GM12873 (cell line): ENCODE measurements around the gene ZRANB3.

ENCODE experiments used
- TF ChIP-seq, protein P1 (sequence below): IDR thresholded peaks from 2 replicates; pipeline ENCODE4 v1.5.1; 2012; ENCODE audit warnings: low read depth, mild to moderate bottlenecking, moderate library complexity, low read length, control low read depth; ENCODE audit not compliant: insufficient read depth; ENCODE audit errors: missing control alignments

Gene ZRANB3

DNA sequence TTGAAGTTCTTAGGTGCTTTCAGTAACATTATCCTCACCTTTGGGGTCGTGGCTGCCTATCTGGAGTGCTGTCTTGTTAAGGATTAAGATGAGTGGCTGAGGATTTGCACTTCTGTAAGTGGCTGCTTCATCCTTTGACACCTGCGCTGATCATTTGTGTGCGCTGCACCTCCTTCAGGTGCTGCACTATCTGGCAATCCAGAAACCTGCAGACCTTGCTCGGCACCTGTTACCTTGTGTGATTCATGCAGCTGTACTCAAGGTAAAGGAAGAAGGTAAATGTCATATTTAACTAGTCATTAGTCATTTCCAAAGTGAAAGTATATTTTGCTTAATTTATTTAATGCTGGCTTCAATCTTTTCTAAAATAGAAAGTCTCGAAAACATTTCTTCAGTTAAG is 368.6 kb downstream of the ZRANB3 start:
- TF ChIP-seq, protein P1, sequence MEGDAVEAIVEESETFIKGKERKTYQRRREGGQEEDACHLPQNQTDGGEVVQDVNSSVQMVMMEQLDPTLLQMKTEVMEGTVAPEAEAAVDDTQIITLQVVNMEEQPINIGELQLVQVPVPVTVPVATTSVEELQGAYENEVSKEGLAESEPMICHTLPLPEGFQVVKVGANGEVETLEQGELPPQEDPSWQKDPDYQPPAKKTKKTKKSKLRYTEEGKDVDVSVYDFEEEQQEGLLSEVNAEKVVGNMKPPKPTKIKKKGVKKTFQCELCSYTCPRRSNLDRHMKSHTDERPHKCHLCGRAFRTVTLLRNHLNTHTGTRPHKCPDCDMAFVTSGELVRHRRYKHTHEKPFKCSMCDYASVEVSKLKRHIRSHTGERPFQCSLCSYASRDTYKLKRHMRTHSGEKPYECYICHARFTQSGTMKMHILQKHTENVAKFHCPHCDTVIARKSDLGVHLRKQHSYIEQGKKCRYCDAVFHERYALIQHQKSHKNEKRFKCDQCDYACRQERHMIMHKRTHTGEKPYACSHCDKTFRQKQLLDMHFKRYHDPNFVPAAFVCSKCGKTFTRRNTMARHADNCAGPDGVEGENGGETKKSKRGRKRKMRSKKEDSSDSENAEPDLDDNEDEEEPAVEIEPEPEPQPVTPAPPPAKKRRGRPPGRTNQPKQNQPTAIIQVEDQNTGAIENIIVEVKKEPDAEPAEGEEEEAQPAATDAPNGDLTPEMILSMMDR: no peak

GRCh38 chr2:135159191-135159590 is 371.8 kb downstream of the ZRANB3 start:
- TF ChIP-seq, protein P1: no peak

- TF ChIP-seq, protein P1: no peak
Observed at GRCh38 chr2:135157856-135158255, 373.2 kb downstream of the ZRANB3 start.

DNA sequence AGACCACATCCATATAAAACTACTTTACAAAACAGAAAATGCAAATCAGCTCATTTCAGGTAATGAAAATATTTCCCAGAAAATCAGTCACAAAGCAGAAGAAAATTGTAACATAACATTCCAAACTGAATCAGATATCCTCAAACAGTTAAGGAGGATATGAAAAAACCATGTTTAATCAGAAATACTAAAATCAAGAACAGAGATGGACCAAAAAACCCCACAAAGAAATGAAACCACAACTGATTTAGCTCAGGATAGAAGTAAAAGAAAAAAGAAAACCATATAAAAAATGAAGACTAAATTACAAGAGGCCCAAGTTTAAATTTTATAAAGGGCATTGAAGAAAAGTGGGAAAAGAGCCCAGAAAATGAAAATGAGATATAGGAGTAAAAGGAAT is 376.1 kb downstream of the ZRANB3 start:
- TF ChIP-seq, protein P1: no peak

DNA sequence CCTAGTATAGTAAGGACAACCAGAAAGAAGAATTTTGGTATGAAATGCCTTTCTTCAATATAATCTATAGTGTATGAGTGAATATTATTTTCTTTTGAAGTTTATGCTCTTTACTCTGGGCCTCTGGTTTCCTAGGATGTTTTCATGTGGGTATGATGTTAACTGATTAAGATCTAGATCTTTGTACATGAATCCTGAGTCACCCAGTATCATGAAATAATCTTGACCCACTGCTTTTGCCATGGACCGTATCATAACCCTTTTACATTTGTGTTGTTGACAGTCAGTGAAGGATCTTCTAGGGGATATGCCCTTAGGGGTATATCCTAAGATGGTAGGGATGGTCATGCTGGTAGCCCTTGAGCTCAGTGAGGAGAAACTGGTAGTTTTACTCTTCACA is 378.7 kb downstream of the ZRANB3 start:
- TF ChIP-seq, protein P1: no peak

- TF ChIP-seq, protein P1: no peak
Observed at GRCh38 chr2:135151615-135152014, 379.4 kb downstream of the ZRANB3 start.

DNA sequence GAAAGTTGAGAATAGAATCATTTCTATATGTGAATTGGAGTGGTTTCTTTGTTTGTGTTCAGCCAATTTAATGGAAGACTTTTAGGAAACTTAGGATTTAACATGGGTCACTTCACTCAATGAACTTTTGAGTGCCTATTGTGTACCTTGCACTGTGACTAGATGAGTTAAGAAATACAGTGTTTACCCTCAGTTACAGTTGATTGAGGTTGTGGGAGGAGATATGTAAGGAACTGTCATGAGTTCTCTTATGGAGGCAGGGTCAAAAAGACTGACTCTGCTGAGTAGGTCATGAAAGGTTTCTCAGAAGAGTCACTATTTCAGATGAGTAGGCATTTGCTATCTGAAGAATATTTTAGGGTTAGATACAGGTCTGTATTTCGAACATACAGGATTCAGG is 380.3 kb downstream of the ZRANB3 start:
- TF ChIP-seq, protein P1: no peak

DNA sequence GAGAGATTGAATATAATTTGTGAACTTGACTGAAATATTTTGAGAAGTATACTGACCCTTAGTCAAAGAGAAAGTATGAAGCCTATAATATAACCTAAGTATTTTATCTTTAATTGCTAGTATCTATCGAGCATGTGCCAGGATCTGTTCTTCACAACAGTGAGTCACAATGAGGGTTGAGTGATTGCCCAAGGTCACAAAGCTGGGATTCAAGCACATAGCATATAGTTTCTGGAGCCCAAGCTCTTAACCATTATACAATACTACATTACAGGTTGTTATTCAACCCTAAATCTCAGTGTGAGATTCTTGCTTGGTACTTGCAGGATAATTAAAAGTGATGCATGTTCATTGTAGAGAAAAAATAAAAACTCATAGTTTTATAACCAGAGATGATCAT is 381.8 kb downstream of the ZRANB3 start:
- TF ChIP-seq, protein P1: no peak
